Activated CD4-positive, alpha-beta T cell treated with anti-CD3 and anti-CD28 coated beads, Interleukin-2, amount 50 U/mL, for 1 hour (primary cell): Measurements from ENCODE around the gene NUP133.
A peak's percentile ranks its signal among the peaks of the same experiment; 100 is the strongest.
"Not testable (repeated sequence)": the region's sequence is repeated elsewhere in the genome, so short reads cannot be mapped to it uniquely, and the experiment has no call there.

Experiments
- DNase-seq: peaks from one replicate; pipeline ENCODE4 v3.0.0-alpha.2; 2020

NUP133 gene

DNA sequence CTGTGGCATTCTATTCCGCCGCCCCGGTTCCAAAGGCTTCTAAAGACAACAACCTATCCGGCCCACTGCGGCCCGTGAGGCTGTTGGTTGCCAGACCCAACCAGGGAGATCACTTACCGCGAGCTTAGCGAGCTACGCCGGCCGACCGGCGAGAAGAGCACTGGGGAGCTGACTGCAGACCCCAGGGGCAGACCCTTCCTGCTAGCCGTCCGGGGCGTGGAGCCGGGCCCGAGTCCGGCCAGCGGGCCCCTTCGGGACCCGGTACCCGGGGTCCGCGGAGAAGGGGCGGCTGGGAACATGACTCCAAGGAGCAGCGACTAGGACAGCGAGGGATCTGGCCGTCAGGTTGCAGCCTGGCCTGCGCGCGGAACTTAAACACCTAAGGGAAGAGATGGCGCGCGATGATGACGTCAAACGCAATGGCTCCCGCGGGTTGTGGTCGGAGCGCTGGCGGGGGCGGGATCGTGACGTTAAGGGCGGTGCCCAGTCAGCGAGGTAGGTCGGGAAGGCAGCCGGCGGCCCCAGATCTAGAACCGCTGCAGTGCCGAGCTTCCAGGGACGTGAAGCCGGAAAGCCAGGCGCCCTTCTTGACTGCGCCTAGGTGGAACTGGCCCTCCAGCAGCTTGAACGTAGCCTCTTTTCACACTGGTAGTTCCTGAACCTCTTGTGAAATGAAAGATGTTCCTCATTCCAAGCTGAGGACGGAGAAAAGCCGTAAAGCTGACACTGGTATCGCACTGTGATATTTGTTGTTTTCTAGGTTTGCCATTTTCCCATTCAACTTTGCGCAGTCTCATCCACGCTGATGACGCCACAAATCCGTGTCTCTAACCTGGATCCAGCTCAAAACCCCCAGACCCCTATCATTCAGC lies at the start of gene NUP133:
Gene NUP133, minus strand, starts transcription at position 391 of the 872 bp plus-strand sequence. Its CDS starts 92 bp downstream, at position 299.
- DNase-seq, result peak; percentile 100

DNA sequence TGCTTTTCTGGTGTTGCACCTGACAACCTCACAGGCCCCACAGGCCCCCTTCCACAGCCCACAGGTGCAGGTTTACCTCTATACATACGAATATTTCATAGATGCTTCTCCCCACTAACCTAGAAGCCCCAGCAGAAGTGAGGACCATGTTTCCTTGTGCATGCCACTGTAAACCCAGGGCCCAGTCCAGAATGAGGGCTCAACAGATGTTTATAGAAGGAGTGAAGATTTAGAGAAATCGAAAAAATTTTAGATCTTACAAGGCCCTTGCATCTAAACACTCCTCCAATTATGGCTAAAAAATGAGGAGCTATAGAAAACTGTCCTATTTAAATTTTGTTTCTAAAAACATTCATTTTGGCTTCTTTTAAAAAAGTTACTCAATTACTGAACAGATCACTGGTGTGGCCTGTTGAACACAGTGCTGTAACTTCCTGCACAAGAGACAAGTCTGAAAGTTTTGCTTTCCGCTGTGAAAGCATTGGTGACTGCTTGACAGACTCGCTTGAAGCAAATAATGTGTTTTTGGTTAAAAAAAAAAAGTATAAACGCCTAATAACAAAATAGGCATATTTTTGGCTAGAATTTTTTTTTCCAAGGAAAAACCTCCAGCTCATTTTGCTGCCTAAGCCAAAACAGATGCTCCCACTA lies 49.2 kb upstream of the NUP133 start:
- DNase-seq, result no peak

DNA sequence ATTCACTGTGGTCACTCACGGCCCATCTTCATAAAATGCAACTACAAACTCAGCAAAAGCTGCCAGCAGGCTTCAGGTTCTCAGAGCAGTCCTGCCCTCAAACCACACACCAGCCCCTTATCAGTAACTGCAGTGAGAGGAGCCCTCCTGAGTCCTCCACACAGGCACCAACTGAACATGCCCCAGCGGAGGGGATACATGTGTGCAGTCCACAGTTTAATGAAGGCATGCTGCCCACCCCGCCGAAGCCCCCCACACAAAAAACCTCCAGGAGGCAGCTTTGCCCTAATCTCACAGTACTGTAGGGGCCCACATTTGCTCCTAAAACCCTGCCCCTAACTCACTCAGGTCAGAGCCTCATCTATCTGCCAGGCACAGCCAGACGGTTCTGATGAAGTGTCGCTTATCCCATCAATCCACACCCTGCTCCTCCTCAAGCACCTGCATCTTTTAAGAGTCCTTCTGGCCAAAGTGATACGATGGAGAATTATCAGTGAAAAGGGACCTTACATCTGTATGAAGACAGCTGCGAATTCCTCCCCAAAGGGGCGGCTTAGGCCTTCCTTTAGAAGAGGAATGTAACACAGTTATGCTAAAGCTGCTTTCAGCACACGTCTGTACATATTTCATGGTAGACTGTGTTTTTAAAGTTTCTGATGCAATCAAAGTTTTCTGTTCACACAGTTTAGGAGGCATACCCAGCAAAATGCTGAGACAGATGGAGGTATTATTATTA lies 46.9 kb upstream of the NUP133 start:
- DNase-seq, result no peak

DNA sequence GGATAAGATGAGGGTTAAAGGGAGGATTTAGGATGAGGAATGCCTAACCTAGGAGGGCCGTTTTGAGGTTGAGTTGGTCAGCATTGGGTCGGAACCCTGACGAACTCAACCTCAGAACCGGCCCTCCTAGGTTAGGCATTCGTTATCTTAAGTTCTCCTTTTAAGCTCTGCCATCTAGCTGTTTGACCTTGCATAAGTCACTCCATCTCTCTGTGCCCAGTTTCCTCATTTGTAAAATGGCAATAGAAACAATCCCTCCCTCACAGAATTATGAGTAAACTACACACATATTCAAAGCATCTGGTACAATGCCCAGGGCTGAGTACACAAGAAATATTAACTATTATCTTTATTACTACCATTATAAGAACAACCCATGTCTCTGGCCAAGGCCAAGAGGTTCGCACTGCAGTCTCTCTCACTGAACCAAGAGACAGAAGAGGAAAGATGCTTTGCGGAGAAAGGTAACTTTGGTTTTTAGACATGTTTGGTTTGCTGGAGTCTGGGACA lies 45.5 kb upstream of the NUP133 start:
- no peak for DNase-seq

DNA sequence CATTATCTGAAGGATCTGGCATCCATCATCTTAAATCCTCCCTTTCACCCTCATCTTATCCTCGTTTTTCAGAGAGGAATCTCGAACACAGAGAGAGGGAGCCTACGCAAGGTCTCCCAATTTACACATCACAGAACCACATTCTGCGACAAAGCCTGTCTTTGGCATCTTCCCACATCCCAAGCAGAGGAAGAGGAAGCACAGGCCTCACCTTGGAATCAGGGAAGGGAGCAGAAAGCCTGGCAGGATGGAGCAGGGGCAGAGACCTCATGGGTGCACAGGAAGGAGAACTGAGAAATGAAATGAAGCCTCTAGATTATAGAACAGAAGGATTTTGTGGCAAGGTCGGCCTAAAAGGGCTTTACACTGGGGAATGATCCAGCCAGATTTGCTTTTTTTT lies 44.6 kb upstream of the NUP133 start:
- no peak for DNase-seq

DNA sequence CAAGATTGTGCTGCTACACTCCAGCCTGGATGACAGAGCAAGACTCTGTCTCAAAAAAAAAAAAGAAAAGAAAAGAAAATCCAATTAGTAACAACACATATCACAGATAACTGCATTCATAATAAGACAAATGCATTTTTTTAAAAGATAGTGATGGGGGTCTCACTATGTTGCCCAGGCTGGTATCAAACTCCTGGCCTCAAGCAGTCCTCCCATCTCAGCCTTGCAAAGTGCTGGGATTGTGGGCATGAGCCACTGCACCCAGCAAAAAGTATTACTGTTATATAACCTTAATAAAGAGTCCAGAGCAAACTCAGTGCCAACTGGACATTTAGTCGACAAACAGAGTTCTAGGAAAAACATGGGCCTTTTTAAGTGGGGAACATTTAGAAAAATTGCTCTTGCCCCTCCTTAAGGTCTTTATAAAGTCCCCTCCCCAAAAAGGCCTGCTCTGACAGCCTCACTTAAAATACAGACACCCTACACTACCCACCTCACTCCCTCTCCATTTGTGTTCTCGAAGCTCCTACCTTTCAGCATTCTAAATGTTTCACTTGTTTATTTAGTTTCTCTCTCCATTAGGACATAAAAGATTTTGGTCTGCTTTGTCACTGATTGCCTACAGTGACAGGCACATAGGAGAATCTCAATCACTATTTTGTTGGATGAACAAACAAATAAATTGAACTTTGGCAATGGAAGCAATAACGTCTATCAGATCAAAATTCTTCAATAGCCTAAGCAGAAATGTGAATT lies 42.8 kb upstream of the NUP133 start:
- DNase-seq, result no peak

DNA sequence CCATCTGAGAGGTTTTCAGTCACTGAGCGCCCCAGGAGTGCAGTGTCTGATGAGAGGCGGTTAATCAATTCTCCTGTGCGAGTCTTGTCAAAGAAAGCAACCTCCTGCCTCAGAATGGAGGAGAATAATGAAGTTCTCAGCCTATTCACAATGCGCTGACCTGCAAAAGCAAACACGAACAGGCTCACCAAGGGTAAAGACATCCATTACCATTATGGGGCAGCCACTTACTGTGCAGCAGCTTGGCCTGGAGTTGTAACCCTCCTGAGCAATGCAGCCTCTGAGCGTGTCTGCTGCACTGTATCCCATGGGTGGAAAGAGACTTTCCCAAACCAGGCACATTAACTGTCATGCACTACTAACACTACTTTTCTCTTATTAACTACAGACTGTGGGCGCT lies 39.4 kb upstream of the NUP133 start:
- DNase-seq, result no peak

DNA sequence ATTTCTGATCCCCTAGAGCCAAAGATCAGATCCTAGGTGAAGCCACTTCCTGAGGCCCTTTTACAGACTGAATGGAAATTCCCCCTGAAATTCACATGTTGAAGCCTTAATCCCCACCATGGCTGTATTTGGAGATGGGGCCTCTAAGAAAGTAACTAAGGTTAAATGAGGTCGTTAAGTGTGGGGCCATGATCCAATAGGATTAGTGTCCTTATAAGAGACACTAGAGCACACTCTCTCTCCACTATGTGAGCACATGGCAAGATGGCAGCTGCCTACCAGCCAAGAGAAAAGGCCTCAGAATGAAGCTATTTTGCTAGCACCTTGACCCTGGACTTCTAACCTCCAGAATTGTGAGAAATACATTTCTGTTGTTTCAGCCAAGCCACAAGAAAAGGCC lies 36.4 kb upstream of the NUP133 start:
- no peak for DNase-seq

DNA sequence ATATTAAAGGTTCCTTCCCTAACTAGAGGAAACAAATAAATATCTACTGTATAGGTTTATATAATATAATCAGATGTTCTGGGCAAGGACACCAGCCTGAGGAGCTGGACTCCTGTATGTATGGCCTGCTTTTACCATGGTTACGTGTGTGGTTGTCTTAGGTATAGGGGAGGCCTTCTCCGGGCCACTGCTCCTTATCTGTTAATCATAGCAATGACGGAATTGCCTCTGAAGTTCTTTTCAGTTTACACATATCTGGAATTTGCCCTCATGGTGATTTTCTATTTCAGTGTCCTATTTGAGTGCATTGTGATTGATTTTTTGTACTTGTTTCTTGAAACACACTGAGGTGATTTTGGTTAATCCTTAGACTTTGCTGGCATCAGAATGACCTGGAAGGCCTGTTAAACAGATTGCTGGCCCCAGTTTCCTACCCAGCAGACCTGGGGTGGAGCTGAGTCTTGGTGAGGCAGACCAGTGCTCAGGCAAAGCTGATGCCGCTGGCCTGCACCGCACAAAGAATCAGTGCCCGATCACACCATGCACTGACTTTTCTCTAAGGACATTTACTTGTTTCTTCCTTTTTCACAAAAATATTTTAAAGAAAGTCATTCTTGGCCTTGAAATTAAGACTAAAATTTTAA lies 31.8 kb upstream of the NUP133 start:
- no peak for DNase-seq

DNA sequence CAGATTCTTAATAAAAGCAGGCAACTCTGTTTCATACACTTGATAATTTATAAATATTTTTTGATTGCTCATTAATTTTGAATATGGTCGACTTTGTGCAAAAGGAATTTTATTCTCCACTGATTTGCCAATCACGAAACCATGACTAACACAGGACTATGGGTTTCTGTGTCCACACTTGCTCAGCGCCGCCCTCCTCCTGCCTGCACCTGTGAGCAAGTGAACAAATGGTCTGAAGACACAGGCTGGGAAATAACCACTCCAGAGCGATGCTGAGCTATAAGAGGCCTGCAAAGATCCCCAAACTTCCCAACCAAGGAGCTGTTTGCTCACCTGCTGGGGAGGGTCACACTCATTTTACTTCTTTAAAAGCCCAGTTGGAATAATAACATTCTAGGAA lies 30.8 kb upstream of the NUP133 start:
- no peak for DNase-seq

DNA sequence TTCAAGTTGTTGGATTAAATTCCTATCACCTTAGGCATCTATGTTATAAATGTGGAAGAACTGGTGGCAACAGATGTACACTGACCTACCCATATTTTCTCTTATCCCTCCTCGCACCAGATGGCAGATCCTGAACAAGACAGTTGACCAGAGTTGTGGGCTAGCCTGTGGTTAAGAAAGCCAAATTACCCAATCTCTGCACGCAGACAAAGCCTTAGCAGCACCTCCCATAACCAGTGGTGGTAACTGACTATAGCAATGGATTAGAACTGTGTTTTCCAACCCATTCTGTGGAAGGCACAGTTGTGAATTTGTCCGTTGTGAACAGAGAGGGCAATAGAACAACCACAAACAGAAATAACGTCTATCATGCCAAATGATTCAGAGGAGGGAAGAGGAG lies 29.8 kb upstream of the NUP133 start:
- no peak for DNase-seq

DNA sequence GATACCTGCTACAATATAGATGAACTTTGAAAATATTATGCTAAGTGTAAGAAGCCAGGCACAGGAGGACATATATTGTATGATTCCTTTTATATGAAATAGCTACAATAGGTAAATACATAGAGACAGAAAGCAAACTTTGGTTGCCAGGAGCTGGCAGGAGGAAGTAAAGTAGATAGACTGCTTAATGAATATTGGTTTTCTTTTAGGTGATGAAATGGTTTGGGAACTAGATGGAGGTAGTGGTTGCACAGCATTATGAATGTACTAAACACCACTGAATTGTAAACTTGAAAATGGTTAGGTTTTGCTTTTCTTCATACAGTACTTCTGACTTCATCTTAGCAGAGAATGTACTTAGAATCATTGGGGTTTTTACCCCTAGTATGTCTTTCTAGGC lies 28.8 kb upstream of the NUP133 start:
- no peak for DNase-seq

DNA sequence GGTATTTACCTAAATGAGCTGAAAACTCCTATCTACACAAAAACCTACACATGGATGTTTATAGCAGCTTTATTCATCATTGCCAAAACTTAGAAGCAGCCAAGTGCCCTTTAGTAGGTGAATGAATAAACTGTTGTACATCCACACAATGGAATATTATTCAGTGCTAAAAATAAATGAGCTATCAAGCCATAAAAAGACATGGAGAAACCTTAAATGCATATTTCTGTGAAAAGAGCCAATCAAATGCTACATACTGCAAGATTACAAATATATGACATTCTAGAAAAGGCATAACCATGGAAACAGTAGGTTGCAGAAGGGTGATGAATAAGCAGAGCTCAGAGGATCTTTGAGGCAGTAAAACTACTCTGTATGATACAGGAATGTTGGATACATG lies 27.1 kb upstream of the NUP133 start:
- no peak for DNase-seq

DNA sequence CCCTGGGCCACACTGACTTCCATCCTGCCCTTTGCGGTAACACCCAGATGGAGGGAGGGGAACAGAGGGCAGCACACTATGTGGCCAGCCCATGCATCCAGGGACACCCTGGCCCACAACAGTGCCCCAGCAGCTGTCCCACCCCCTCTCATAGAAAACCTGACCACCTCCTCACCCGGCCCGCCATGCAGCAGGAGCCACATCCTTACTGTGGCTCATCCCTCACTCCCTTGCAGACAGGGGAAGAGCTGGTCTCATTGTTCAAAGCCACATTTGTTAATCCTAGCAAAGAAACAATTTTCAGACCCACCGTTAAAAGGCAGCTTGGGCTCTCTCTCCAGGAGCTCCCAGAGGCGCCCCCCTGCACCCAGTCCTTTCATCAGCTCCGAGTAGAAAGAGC lies 23.2 kb upstream of the NUP133 start:
- DNase-seq, result no peak

DNA sequence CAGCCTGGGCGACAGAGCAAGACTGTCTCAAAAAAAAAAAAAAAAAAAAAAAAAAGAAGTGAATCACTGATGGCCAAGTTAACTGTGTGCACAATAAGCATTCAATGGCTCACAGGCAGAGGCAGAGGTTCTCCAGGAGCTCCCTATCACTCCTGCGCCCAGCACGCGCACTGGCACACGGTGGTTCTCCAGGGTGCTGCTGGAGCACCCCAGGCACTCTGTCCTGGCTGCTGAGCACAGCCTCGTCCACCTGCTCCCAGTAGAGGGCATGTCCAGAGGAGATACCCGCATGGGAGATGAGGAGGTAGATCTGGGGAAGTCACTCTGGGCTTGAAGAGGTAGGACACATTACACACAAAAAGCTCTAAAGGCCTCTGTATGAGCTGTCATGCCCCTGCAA lies 21.5 kb upstream of the NUP133 start:
- DNase-seq, result no peak

DNA sequence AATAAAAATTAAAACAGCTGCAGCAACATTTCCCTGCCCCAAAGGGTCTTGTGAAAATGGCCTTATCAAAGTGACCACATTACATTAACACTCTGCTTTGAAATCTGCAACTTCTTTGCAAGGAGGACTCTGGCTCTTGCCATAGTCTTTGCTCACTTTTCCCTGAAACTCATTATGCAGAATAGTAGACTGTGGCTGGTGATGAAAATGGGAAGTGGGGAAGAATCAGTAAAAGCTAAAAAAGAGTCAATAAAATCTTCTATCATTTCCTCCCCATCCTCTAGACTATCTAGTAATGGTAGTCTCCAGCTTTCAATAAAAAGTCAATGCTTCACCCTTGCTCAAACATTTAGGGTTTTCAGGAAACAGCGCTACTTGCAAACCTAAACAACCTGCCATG lies 18.6 kb upstream of the NUP133 start:
- no peak for DNase-seq

DNA sequence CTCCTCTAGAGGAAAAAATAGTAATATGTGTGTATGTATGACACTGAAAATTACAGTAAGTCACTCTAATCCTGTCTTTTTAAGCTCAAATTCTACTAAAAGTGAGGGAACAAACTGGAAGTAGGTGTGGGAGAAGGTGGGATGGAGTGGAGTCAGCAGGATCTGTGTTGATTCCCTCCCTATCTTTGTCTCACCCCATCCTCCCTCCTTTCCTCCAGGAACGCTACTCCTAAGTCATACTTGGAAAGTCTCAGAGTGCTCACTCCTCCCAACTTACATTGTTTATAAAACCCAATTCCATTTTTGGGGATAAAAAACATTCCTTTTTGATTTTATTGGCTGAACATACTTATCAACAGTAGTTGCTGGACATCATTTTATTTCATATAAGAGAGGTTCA lies 14.9 kb upstream of the NUP133 start:
- no peak for DNase-seq

DNA sequence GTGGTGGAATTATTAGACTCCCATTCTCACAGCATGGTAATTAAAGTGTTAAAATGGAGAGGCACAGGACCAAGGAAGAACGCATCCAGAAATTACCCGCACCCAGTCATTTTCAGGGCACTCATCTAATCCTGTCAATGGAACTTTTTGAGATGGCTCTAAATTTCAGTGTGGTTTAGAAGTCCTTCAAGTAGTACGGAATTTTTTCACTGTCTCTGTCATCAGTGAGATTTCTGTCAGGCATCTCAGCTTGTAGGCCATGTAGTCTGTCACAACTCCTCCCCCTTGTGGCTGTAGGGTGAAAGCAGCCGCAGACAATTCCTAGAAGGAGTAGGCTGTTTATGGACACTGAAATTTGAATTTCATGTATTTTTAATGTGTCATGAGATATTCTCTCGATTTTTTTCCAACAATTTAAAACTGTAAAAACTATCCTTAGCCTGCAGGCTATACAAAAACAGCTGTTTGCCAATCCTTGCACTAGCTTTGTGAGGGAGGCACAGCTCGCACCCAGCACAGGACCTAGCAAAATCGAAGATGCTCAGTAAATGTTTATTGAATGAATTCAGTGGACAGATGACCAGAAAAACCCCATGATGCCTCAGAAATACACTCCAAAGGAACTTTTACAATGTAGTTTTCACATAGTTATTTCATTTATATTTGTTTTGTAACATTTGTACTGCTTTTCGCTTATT lies 6.6 kb upstream of the NUP133 start:
- DNase-seq, result peak; percentile 53

DNA sequence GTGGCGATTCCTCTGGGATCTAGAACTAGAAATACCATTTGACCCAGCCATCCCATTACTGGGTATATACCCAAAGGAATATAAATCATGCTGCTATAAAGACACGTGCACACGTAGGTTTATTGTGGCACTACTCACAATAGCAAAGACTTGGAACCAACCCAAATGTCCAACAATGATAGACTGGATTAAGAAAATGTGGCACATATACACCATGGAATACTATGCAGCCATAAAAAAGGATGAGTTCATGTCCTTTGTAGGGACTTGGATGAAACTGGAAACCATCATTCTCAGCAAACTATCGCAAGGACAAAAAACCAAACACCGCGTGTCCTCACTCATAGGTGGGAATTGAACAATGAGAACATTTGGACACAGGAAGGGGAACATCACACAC lies 3.5 kb upstream of the NUP133 start:
- DNase-seq, result not testable (repeated sequence)

DNA sequence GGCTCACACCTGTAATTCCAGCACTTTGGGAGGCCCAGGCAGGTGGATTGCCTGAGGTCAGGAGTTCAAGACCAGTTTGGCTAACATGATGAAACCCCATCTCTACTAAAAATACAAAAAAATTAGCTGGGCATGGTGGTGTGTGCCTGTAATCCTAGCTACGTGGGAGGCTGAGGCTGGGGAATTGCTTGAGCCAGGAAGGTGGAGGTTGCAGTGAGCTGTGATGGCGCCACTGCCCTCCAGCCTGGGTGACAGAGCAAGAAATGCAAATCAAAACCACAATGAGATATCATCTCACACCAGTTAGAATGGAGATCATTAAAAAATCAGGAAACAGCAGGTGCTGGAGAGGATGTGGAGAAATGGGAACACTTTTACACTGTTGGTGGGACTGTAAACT lies 3.1 kb upstream of the NUP133 start:
- DNase-seq, result not testable (repeated sequence)

DNA sequence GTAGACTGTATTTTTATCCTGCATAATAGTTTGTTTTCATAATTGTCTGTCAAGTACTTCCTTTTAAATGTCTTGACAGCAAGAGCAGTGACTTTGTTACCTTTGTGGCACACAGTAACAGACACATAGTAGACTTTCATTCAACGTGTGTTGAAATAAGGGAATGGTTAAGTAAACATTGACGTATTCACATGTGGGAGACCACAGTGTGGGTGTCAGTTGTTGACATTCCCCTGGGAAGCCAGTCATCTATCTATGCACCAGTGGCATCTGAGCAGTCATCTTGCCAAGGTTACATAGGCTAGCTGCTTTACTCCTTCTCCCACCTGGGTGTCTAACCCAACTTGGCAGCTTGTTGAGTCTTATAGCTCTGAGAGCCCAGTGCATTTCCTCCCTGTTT lies 1.4 kb upstream of the NUP133 start:
- DNase-seq, result no peak
